HEK293 (cell line): Measurements from ENCODE around the gene LASP1.

Experiments used
- HOXD13 ChIP-seq: sonication (generic); formaldehyde crosslinking; IDR thresholded peaks from 2 replicates; pipeline ENCODE4 v1.8.0; 2022; ENCODE audit warnings: missing genetic modification reagents, borderline replicate concordance
- INSM2 ChIP-seq: fragments of 450-650 bp; formaldehyde crosslinking; IDR thresholded peaks from 2 replicates; pipeline ENCODE4 v1.5.1; 2016; ENCODE audit warnings: missing biosample characterization, missing genetic modification characterization
- KLF7 ChIP-seq: fragments of 450-650 bp; formaldehyde crosslinking; IDR thresholded peaks from 2 replicates; pipeline ENCODE4 v1.5.1; 2016; ENCODE audit warnings: missing biosample characterization, missing genetic modification characterization, borderline replicate concordance
- KLF9 ChIP-seq: fragments of 450-650 bp; formaldehyde crosslinking; IDR thresholded peaks from 2 replicates; pipeline ENCODE4 v1.5.1; 2016; ENCODE audit warnings: missing biosample characterization, missing genetic modification characterization, low read depth
- MZF1 ChIP-seq: fragments of 450-650 bp; formaldehyde crosslinking; IDR thresholded peaks from 2 replicates; pipeline ENCODE4 v1.5.1; 2017; ENCODE audit warnings: missing biosample characterization, missing genetic modification characterization, borderline replicate concordance
- OVOL3 ChIP-seq: fragments of 450-650 bp; formaldehyde crosslinking; IDR thresholded peaks from 2 replicates; pipeline ENCODE4 v1.5.1; 2016; ENCODE audit warnings: missing biosample characterization, missing genetic modification characterization
- PRDM4 ChIP-seq: fragments of 450-650 bp; formaldehyde crosslinking; IDR thresholded peaks from 2 replicates; pipeline ENCODE4 v1.5.1; 2017; ENCODE audit warnings: missing biosample characterization, missing genetic modification characterization
- RBAK ChIP-seq: fragments of 450-650 bp; formaldehyde crosslinking; IDR thresholded peaks from 2 replicates; pipeline ENCODE4 v1.5.1; 2016; ENCODE audit warnings: missing biosample characterization, missing genetic modification characterization
- SCRT1 ChIP-seq: fragments of 450-650 bp; formaldehyde crosslinking; IDR thresholded peaks from 2 replicates; pipeline ENCODE4 v1.5.1; 2016; ENCODE audit warnings: missing biosample characterization, missing genetic modification characterization, borderline replicate concordance
- TSHZ1 ChIP-seq: fragments of 450-650 bp; formaldehyde crosslinking; IDR thresholded peaks from 2 replicates; pipeline ENCODE4 v1.5.1; 2016; ENCODE audit warnings: missing biosample characterization, missing genetic modification characterization, borderline replicate concordance
- ZBTB6 ChIP-seq: fragments of 450-650 bp; formaldehyde crosslinking; IDR thresholded peaks from 2 replicates; pipeline ENCODE4 v1.5.1; 2017; ENCODE audit warnings: missing biosample characterization, missing genetic modification characterization
- ZFHX2 ChIP-seq: fragments of 450-650 bp; formaldehyde crosslinking; conservative IDR thresholded peaks from 2 replicates; pipeline ENCODE4 v1.5.1; 2016; ENCODE audit warnings: missing biosample characterization, missing genetic modification characterization
- ZNF132 ChIP-seq: fragments of 450-650 bp; formaldehyde crosslinking; IDR thresholded peaks from 2 replicates; pipeline ENCODE4 v1.5.1; 2017; ENCODE audit warnings: missing biosample characterization, missing genetic modification characterization, borderline replicate concordance
- ZNF2 ChIP-seq: fragments of 450-650 bp; formaldehyde crosslinking; IDR thresholded peaks from 2 replicates; pipeline ENCODE4 v1.5.1; 2016; ENCODE audit warnings: missing biosample characterization, missing genetic modification characterization
- ZNF202 ChIP-seq: fragments of 450-650 bp; formaldehyde crosslinking; IDR thresholded peaks from 2 replicates; pipeline ENCODE4 v1.5.1; 2016; ENCODE audit warnings: missing biosample characterization, missing genetic modification characterization, borderline replicate concordance
- ZNF221 ChIP-seq: fragments of 450-650 bp; formaldehyde crosslinking; IDR thresholded peaks from 2 replicates; pipeline ENCODE4 v1.5.1; 2017; ENCODE audit warnings: missing biosample characterization, missing genetic modification characterization, borderline replicate concordance
- ZNF24 ChIP-seq: fragments of 450-650 bp; formaldehyde crosslinking; IDR thresholded peaks from 2 replicates; pipeline ENCODE4 v1.5.1; 2016; ENCODE audit warnings: missing biosample characterization, missing genetic modification characterization
- ZNF335 ChIP-seq: fragments of 450-650 bp; formaldehyde crosslinking; conservative IDR thresholded peaks from 2 replicates; pipeline ENCODE4 v1.5.1; 2016; ENCODE audit warnings: missing biosample characterization, missing genetic modification characterization
- ZNF416 ChIP-seq: fragments of 450-650 bp; formaldehyde crosslinking; IDR thresholded peaks from 2 replicates; pipeline ENCODE4 v1.5.1; 2016; ENCODE audit warnings: missing biosample characterization, missing genetic modification characterization
- ZNF433 ChIP-seq: fragments of 450-650 bp; formaldehyde crosslinking; IDR thresholded peaks from 2 replicates; pipeline ENCODE4 v1.5.1; 2016; ENCODE audit warnings: missing biosample characterization, missing genetic modification characterization, low read depth
- ZNF473 ChIP-seq: fragments of 450-650 bp; formaldehyde crosslinking; IDR thresholded peaks from 2 replicates; pipeline ENCODE4 v1.5.1; 2017; ENCODE audit warnings: missing biosample characterization, missing genetic modification characterization
- ZNF544 ChIP-seq: fragments of 450-650 bp; formaldehyde crosslinking; IDR thresholded peaks from 2 replicates; pipeline ENCODE4 v1.5.0; 2017; ENCODE audit warnings: missing biosample characterization, missing genetic modification characterization
- ZNF555 ChIP-seq: fragments of 450-650 bp; formaldehyde crosslinking; conservative IDR thresholded peaks from 2 replicates; pipeline ENCODE4 v1.5.1; 2017; ENCODE audit warnings: missing biosample characterization, mild to moderate bottlenecking, missing genetic modification characterization, inconsistent platforms
- ZNF560 ChIP-seq: fragments of 450-650 bp; formaldehyde crosslinking; IDR thresholded peaks from 2 replicates; pipeline ENCODE4 v1.5.1; 2017; ENCODE audit warnings: missing biosample characterization, missing genetic modification characterization, borderline replicate concordance
- ZNF561 ChIP-seq: fragments of 450-650 bp; IDR thresholded peaks from 2 replicates; pipeline ENCODE4 v1.5.1; 2018; ENCODE audit warnings: missing biosample characterization, missing genetic modification characterization, borderline replicate concordance
- ZNF600 ChIP-seq: fragments of 450-650 bp; formaldehyde crosslinking; IDR thresholded peaks from 2 replicates; pipeline ENCODE4 v1.5.1; 2016; ENCODE audit warnings: missing biosample characterization, missing genetic modification characterization
- ZNF660 ChIP-seq: fragments of 450-650 bp; IDR thresholded peaks from 2 replicates; pipeline ENCODE4 v1.5.1; 2018; ENCODE audit warnings: missing biosample characterization, mild to moderate bottlenecking, missing genetic modification characterization
- ZNF704 ChIP-seq: fragments of 450-650 bp; formaldehyde crosslinking; IDR thresholded peaks from 2 replicates; pipeline ENCODE4 v1.5.1; 2016; ENCODE audit warnings: missing biosample characterization, missing genetic modification characterization
- ZNF768 ChIP-seq: fragments of 450-650 bp; formaldehyde crosslinking; IDR thresholded peaks from 2 replicates; pipeline ENCODE4 v1.5.1; 2018; ENCODE audit warnings: missing biosample characterization, mild to moderate bottlenecking, missing genetic modification characterization
- ZNF777 ChIP-seq: fragments of 450-650 bp; formaldehyde crosslinking; IDR thresholded peaks from 2 replicates; pipeline ENCODE4 v1.5.1; 2017; ENCODE audit warnings: missing biosample characterization, missing genetic modification characterization, borderline replicate concordance
- ZSCAN30 ChIP-seq: fragments of 450-650 bp; IDR thresholded peaks from 2 replicates; pipeline ENCODE4 v1.5.1; 2018; ENCODE audit warnings: missing biosample characterization, mild to moderate bottlenecking, missing genetic modification characterization, moderate library complexity

LASP1 gene

GRCh38 chr17:38881600-38882191, 11.8 kb downstream of the LASP1 start (continued):
- no peak for TF ChIP-seq ZNF132 (tag by site-specific recombination)
- TF ChIP-seq ZNF600 (tag by site-specific recombination) = peak; percentile 44; the same call in 1 of the 2 replicates
- TF ChIP-seq ZNF777 (tag by site-specific recombination) = no peak
- TF ChIP-seq ZFHX2 (tag by site-specific recombination) = peak; percentile 98
- TF ChIP-seq ZNF2 (tag by site-specific recombination) = no peak
- TF ChIP-seq ZNF221 (tag by site-specific recombination) = no peak; the same call in 1 of the 2 replicates
- TF ChIP-seq ZSCAN30 (tag by site-specific recombination) = 0 out of 2 replicates have a peak, but pooled peaks have one; percentile 75
- TF ChIP-seq ZNF768 (tag by site-specific recombination) = no peak
- TF ChIP-seq ZNF416 (tag by site-specific recombination) = no peak
- peak; percentile 96 for TF ChIP-seq ZNF544 (tag by site-specific recombination)
- no peak for TF ChIP-seq ZNF560 (tag by site-specific recombination)
- TF ChIP-seq PRDM4 (tag by site-specific recombination) = peak; percentile 40; the same call in 1 of the 2 replicates
- no peak for TF ChIP-seq MZF1
- no peak for TF ChIP-seq ZNF473 (tag by site-specific recombination)
- TF ChIP-seq ZNF660 (tag by site-specific recombination) = peak; percentile 95
- TF ChIP-seq ZNF704 (tag by site-specific recombination) = no peak
- peak; percentile 96; the same call in 1 of the 2 replicates for TF ChIP-seq ZNF561 (tag by site-specific recombination)
- peak; percentile 88 for TF ChIP-seq ZNF335 (tag by site-specific recombination)
- no peak for TF ChIP-seq ZNF433 (tag by site-specific recombination)
- TF ChIP-seq SCRT1 (tag by site-specific recombination) = no peak
- TF ChIP-seq OVOL3 (tag by site-specific recombination) = no peak
- no peak for TF ChIP-seq HOXD13 (CRISPR knock-in tag)
- TF ChIP-seq ZNF555 (tag by site-specific recombination) = no peak
- TF ChIP-seq TSHZ1 (tag by site-specific recombination) = no peak
- TF ChIP-seq KLF9 = no peak
- 0 out of 2 replicates have a peak, but pooled peaks have one; percentile 26 for TF ChIP-seq ZBTB6 (tag by site-specific recombination)
- TF ChIP-seq ZNF24 (tag by site-specific recombination) = no peak
- no peak for TF ChIP-seq INSM2
- TF ChIP-seq KLF7 = no peak
- TF ChIP-seq ZNF202 (tag by site-specific recombination) = no peak
- TF ChIP-seq RBAK (tag by site-specific recombination) = no peak
